Amniotic stem cell (primary cell): Measurements from ENCODE around the gene IQGAP2.
"Not testable (repeated sequence)": the region's sequence is repeated elsewhere in the genome, so short reads cannot be mapped to it uniquely, and the experiment has no call there.

Source experiments
- DNase-seq: peaks from one replicate; lab custom pipeline; 2025; lab: John Stamatoyannopoulos, UW

The IQGAP2 gene

DNA sequence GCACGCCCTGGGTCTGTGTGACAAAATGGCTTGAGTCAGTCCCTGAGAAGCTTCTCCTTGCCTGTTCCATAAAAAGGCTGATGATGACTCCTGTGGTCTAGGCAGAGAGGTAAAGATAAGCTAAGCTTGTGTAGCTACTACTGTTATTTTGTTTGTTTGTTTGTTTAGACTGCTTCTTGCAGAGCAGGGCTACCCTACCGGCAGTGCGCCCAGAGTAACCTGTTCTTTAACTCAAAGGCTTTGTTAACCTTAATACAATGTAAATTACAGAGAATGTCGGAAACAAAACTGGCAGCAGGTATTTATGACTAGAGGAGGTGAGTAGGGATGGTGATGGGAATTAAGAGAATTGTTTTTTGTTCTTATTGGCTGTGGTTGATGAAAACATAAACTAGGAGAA, 132.5 kb downstream of the IQGAP2 start:
- DNase-seq: no peak

GRCh38 chr5:76537073-76537543, 134.0 kb downstream of the IQGAP2 start:
- DNase-seq: no peak

- DNase-seq: no peak
These were observed 139.2 kb downstream of the IQGAP2 start for GRCh38 chr5:76542241-76542640.

DNA sequence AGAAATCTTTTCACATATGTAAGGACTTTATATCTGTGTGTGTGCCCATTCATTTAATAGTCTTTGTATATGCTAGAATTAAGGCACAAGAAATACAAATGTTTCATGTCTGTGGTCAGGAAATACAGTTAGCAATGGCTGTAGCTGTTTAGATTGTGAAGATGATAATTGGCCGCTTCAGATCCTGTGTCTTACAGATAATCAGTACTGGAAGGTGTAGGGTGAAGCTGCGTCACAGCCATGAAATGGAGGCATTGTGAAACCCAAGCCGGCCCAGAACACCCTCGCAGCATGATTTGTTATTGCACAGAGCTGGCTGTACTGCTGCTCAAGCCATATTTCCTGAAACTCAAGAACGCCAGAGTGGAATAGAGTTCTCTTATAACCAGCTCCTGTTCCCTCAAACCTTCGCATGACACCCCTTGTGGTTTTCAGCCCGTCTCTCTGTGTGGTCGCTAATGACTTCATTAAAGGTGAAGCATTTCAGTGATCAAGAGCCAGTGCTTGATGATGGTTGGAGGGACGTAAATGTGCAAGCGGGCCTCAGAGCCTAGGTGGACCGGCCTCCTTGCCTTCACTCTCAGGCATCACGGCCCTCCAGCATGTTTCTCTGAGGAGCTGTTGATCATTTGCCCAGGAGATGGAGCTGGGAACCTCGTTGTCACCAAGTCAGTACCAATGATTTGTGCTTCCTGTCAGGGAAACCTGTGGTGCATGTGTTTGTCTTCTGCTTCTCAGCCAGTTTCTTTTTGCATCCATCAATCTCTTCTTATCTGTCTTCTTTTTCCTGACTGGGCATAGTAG, 140.0 kb downstream of the IQGAP2 start:
- no peak for DNase-seq

- no peak for DNase-seq
These were observed 141.3 kb downstream of the IQGAP2 start for GRCh38 chr5:76544268-76544926.

DNA sequence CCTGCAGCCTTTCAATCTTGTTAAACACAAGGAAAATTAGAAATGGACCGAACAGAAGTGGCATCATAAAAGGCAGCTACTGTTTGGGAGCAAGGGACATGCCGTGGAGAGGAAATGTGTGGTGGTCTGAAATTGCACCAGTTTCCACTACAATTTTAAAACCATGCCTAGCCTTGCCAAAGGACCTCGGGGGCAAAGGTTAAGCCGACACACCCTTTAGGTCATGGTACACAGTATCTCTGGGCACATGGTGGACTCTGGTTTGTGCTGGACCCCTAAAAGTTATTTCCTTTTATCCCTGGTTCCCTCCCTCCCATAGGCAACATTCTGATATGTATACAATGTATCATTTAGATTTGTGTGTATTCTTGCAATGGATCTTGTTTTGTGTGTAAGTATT, 142.1 kb downstream of the IQGAP2 start:
- DNase-seq: no peak

DNA sequence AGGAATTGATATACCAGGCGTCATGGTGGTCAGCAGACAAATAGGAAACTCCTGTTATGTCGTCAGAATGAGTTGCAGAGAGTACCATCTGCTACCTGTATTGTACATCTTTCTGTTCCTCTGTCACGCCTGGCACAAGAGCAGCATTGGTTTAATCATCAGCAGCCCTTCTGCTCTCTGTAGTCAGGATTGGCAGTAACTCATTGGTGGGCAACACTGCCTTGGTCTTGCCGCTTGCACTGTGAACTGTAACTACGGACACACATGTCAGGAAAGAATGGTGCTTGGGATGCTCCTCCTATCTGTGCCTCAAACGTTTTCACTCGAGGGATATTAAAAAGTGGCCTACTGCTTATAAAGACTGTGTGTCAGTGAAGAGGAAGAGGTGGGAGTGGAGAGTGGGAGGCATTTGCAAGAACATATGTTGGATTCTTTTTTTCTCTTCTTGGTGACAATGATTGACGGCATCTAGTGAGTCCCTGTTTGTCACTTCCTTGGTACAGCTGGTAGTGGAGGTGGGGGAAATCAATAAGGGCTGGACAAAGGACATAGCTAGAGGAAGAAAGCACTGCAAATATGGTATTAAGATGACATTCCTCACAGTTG, 143.5 kb downstream of the IQGAP2 start:
- DNase-seq: no peak

GRCh38 chr5:76547242-76547890, 144.3 kb downstream of the IQGAP2 start:
- DNase-seq: no peak

- no peak for DNase-seq
These were observed 144.9 kb downstream of the IQGAP2 start for GRCh38 chr5:76547891-76548524.

- no peak for DNase-seq
These were observed 145.6 kb downstream of the IQGAP2 start for GRCh38 chr5:76548525-76549229.

- not testable (repeated sequence) for DNase-seq
These were observed 147.8 kb downstream of the IQGAP2 start for GRCh38 chr5:76550881-76551280.

GRCh38 chr5:76552546-76552945, 149.5 kb downstream of the IQGAP2 start:
- DNase-seq: no peak

- DNase-seq: no peak
These were observed 150.2 kb downstream of the IQGAP2 start for GRCh38 chr5:76553251-76553650.

- DNase-seq: no peak
These were observed 152.0 kb downstream of the IQGAP2 start for GRCh38 chr5:76555114-76555513.

GRCh38 chr5:76555717-76556116, 152.6 kb downstream of the IQGAP2 start:
- no peak for DNase-seq

DNA sequence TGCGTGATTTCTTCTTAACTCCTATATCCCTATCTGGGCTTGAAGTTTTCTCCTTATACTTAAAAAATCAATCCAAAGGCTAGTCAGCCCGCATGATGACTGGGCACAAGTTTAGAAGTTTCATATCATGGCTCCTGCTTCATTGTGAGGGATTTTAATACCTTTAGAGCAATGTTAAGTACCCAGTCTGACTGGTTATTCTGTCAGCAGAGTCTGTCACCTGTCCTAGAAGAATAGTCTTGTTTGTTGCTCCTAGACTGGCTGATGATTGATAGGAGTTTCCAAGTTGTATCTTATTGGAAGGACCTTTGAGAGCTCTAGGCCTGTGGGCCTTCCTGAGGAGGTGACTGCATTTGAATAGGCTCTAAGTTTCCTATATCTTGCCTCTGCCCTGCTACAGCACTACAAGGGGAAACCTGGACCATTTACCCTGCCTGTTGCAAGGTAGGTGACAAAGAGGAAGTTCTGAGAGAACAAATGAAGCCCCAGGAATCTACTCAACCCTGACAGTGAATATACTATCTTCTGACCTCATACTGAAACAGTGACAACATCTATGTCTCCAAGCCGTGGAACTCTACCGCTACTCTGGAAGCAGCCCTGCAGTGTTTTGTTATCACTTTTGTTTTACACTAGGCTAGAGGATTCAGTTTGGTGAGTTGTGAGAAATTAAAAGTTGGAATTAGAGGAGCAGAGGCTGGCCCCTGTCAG, 153.6 kb downstream of the IQGAP2 start:
- DNase-seq: no peak

- DNase-seq: no peak
These were observed 158.1 kb downstream of the IQGAP2 start for GRCh38 chr5:76560952-76561891.

DNA sequence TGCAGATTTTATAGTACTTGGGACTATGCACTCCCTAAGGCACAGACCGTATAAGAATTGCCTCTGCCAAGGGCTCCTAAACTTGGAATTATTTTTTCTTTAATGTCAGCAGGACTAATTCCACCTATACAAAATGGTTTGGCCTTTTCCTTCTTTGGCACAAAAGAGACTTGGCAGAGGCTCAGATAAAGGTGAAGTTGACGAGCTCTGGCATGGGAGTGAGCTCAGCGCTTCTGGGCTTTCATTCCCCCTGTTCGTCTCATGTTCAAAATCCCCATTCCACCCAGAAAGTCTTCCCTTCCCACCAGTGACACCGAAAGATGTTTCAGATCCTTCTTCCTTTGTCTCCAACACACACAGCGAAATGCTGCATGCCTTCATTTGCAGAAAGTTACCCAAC, 158.9 kb downstream of the IQGAP2 start:
- DNase-seq: no peak

DNA sequence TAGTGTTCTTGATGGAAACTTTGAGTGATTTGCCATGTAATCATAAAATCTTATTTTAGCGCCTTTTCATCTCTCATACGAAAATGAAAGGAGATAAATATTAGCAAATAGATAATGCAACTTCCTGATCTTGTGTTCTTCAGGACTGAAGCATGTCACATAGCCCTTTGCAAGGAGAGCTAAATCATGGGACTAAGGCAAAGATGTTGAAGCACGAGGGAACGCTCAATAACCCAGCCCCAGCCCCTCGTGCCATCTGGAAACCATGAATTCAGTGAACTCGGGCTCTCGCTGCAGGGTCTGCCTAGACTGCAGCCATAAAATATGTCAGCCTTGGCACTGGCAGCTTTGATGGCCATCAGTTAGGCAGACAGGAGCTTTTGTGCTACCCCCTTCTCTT, 161.9 kb downstream of the IQGAP2 start:
- DNase-seq: no peak

DNA sequence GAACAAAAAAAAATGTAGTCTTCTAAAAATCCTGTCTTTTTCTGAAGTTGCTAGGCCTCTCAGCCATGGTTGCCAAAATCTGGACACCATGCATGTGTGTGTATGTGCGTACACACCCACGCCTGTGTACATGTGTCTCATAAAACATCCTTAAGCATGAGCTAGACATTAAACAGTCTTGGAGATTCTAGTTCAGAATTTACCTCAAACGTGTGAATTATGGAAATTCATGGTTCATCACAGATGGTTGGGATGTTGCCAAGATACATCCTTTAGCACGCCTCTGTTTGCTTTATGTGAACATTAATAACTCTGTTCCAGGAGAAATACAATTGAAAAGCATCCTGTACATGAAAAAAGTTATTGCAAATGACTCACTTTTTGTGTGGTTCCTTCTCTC, 167.1 kb downstream of the IQGAP2 start:
- no peak for DNase-seq
